ENCODE results near the gene EFHD2. TPM values are rescaled to one million over a fixed set of nuclear protein-coding genes. Genes with fewer than 3 reads are reported as not detected.
A peak's percentile ranks its signal among the peaks of the same experiment; 100 is the strongest.

The EFHD2 gene
- total RNA-seq, 2 donors from 2014 or later, result 36.7 to 47.6 TPM

GRCh38 chr1:15414445-15414983 lies 4.8 kb downstream of the EFHD2 start:
- H3K4me1 ChIP-seq (ENCODE audit: control insufficient read depth, insufficient read depth, low read length), result peaks cover 16% of the 10 kb centered on the region
- H3K4me3 ChIP-seq (ENCODE audit: low read length), result no peak overlapping the region
- H3K27ac ChIP-seq (ENCODE audit: low read depth, low read length), result no peak overlapping the region
- 93 to 100% methylated on average over 5 to 10 of the region's 10 CpGs for WGBS, 2 experiments (ENCODE audit: insufficient coverage in 1 of 2, insufficient read length in 1 of 2)
- no peak overlapping the region for H3K9ac ChIP-seq (ENCODE audit: extremely low read depth, low read length, poor library complexity, severe bottlenecking)
- peaks cover 1% of the 10 kb centered on the region for H3K27me3 Mint-ChIP-seq (ENCODE audit: insufficient read depth)
- no peaks in the 10 kb centered on the region for H3K9me3 Mint-ChIP-seq
- no peaks in the 10 kb centered on the region for H3K27me3 ChIP-seq (ENCODE audit: control insufficient read depth, insufficient read depth, low read length, poor library complexity, severe bottlenecking)
- DNase-seq, result no peak
- peaks cover 28% of the 10 kb centered on the region for H3K36me3 Mint-ChIP-seq (ENCODE audit: low read depth)
- no peak for TF ChIP-seq CTCF (conservative IDR thresholded peaks at IDR 0.05)
- H3K36me3 ChIP-seq (ENCODE audit: control insufficient read depth, insufficient read depth, low read length), result peaks cover 28% of the 10 kb centered on the region
- H3K4me1 Mint-ChIP-seq, result peaks cover 41% of the 10 kb centered on the region
- H3K4me3 Mint-ChIP-seq, result no peak overlapping the region
- no peaks in the 10 kb centered on the region for H3K9me3 ChIP-seq (ENCODE audit: control insufficient read depth, low read length)
- no peak overlapping the region for H3K27ac Mint-ChIP-seq

GRCh38 chr1:15417059-15417934 lies 7.6 kb downstream of the EFHD2 start:
- H3K4me3 ChIP-seq (ENCODE audit: low read length), result no peak overlapping the region
- H3K4me1 ChIP-seq (ENCODE audit: control insufficient read depth, insufficient read depth, low read length), result peaks cover 11% of the 10 kb centered on the region
- no peak for TF ChIP-seq CTCF (conservative IDR thresholded peaks at IDR 0.05)
- no peak for DNase-seq
- Mint-ChIP-seq H3K9me3 (peaks cover 9% of the 10 kb centered on the region), H3K36me3 (ENCODE audit: low read depth) (peaks cover 46% of the 10 kb centered on the region), H3K27ac (no peak overlapping the region), H3K27me3 (ENCODE audit: insufficient read depth) (no peaks in the 10 kb centered on the region), H3K4me1 (peaks cover 24% of the 10 kb centered on the region), H3K4me3 (no peak overlapping the region)
- H3K9ac ChIP-seq (ENCODE audit: extremely low read depth, low read length, poor library complexity, severe bottlenecking), result peak overlapping the region; percentile 11
- no peaks in the 10 kb centered on the region for H3K9me3 ChIP-seq (ENCODE audit: control insufficient read depth, low read length)
- WGBS, 2 experiments (ENCODE audit: insufficient coverage in 1 of 2, insufficient read length in 1 of 2), result 86 to 91% methylated on average over 10 to 17 of the region's 18 CpGs
- H3K36me3 ChIP-seq (ENCODE audit: control insufficient read depth, insufficient read depth, low read length), result peaks cover 42% of the 10 kb centered on the region
- no peaks in the 10 kb centered on the region for H3K27me3 ChIP-seq (ENCODE audit: control insufficient read depth, insufficient read depth, low read length, poor library complexity, severe bottlenecking)
- no peak overlapping the region for H3K27ac ChIP-seq (ENCODE audit: low read depth, low read length)

- H3K9me3 ChIP-seq (ENCODE audit: control insufficient read depth, low read length), result no peaks in the 10 kb centered on the region
- H3K36me3 Mint-ChIP-seq (ENCODE audit: low read depth), result peaks cover 49% of the 10 kb centered on the region
- peaks cover 2% of the 10 kb centered on the region for H3K4me1 ChIP-seq (ENCODE audit: control insufficient read depth, insufficient read depth, low read length)
- peaks cover 36% of the 10 kb centered on the region for H3K36me3 ChIP-seq (ENCODE audit: control insufficient read depth, insufficient read depth, low read length)
- H3K4me1 Mint-ChIP-seq, result peaks cover 14% of the 10 kb centered on the region
- no peak overlapping the region for H3K4me3 ChIP-seq (ENCODE audit: low read length)
- TF ChIP-seq CTCF (conservative IDR thresholded peaks at IDR 0.05), result no peak
- no peaks in the 10 kb centered on the region for H3K27me3 ChIP-seq (ENCODE audit: control insufficient read depth, insufficient read depth, low read length, poor library complexity, severe bottlenecking)
- DNase-seq, result no peak
- H3K9ac ChIP-seq (ENCODE audit: extremely low read depth, low read length, poor library complexity, severe bottlenecking), result no peak overlapping the region
- 94 to 99% methylated on average over 15 to 18 of the region's 18 CpGs for WGBS, 2 experiments (ENCODE audit: insufficient coverage in 1 of 2, insufficient read length in 1 of 2)
- no peak overlapping the region for H3K4me3 Mint-ChIP-seq
- no peak overlapping the region for H3K27ac Mint-ChIP-seq
- peaks cover 9% of the 10 kb centered on the region for H3K9me3 Mint-ChIP-seq
- H3K27me3 Mint-ChIP-seq (ENCODE audit: insufficient read depth), result no peaks in the 10 kb centered on the region
- no peak overlapping the region for H3K27ac ChIP-seq (ENCODE audit: low read depth, low read length)
Measured at GRCh38 chr1:15418806-15419515, 9.3 kb downstream of the EFHD2 start.
